Peyer's patch (tissue), 4 donors: ENCODE measurements around the gene CACNA1G. TPM values are rescaled to one million over a fixed set of nuclear protein-coding genes. Genes with fewer than 3 reads are reported as not detected.

Experiments
- DNase-seq, 3 donors: peaks; one replicate each; pipeline ENCODE4 v3.0.0-alpha.2; 2017 to 2019
- H3K27ac ChIP-seq, 4 donors: fragments of 200-600 bp; sonication (generic); one replicate each; pipeline ENCODE4 v1.5.1; 2016 to 2019
- H3K27me3 ChIP-seq, 2 donors: fragments of 200-600 bp; sonication (generic); one replicate each; pipeline ENCODE4 v1.5.1; 2019
- H3K36me3 ChIP-seq, 3 donors: fragments of 200-600 bp; sonication (generic); one replicate each; pipeline ENCODE4 v1.5.1; 2016 to 2019
- H3K4me1 ChIP-seq, 4 donors: fragments of 200-600 bp; sonication (generic); one replicate each; pipeline ENCODE4 v1.5.1; 2016 to 2019
- H3K4me3 ChIP-seq, 4 donors: fragments of 200-600 bp; sonication (generic); 1 replicate in 3 of 4; 2 replicates in 1 of 4; pipeline ENCODE4 v1.5.1; 2016 to 2019; ENCODE audit warnings: mild to moderate bottlenecking in 1 of 4
- H3K9me3 ChIP-seq, 4 donors: fragments of 200-600 bp; sonication (generic); one replicate each; pipeline ENCODE4 v1.5.1; 2016 to 2019; ENCODE audit warnings: mild to moderate bottlenecking in 1 of 4
- CTCF ChIP-seq, 6 experiments: fragments of 450-650 bp in 4 of 6; fragments of 200-600 bp in 2 of 6; sonication (generic) in 1 of 6; IDR thresholded peaks; one replicate each; pipeline ENCODE4 v1.5.1; 2017 to 2019; ENCODE audit warnings: antibody characterized with exemption in 6 of 6, mild to moderate bottlenecking in 3 of 6, moderate library complexity in 1 of 6
- POLR2A ChIP-seq, 2 donors: fragments of 450-650 bp; IDR thresholded peaks; one replicate each; pipeline ENCODE4 v1.5.1; 2017; ENCODE audit warnings: antibody characterized with exemption in 2 of 2, mild to moderate bottlenecking in 2 of 2, moderate library complexity in 2 of 2
- total RNA-seq, 4 donors: library from RNA; depleted of rRNA; stranded (reverse); fragments of >200 nt; gene quantifications; one replicate each; pipeline ENCODE4 v1.1.0, GENCODE V29; 2016

The CACNA1G gene
- total RNA-seq, 4 donors from 2014 or later = not detected

DNA sequence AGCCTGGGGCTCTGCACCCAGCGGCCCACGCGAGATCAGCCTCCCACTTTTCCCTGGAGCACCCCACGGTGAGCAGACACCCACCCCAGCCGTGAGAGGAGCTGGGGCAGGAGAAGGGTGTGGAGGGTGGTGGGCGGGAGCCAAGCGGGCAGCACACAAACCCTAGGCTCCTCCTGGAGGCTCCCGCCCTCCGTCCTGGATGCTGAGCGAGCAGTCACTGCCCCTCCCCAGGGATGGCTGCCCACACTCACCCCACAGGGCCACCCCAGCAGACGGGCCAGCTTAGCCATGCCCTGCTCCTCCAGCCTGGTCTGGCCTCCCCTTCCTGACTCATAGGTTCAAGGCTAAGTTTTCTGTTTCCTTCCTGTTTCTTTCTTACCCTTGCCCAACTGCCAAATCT, 58.4 kb downstream of the CACNA1G start:
- H3K27ac ChIP-seq = no peak overlapping the region
- H3K9me3 ChIP-seq = no peaks in the 10 kb centered on the region
- no peaks in the 10 kb centered on the region for H3K4me1 ChIP-seq
- no peaks in the 10 kb centered on the region for H3K36me3 ChIP-seq
- H3K27me3 ChIP-seq = no peaks in the 10 kb centered on the region
- no peak for DNase-seq
- H3K4me3 ChIP-seq = no peak overlapping the region
- TF ChIP-seq CTCF (IDR thresholded peaks at IDR 0.05) (no peak), POLR2A (IDR thresholded peaks at IDR 0.05) (no peak)

DNA sequence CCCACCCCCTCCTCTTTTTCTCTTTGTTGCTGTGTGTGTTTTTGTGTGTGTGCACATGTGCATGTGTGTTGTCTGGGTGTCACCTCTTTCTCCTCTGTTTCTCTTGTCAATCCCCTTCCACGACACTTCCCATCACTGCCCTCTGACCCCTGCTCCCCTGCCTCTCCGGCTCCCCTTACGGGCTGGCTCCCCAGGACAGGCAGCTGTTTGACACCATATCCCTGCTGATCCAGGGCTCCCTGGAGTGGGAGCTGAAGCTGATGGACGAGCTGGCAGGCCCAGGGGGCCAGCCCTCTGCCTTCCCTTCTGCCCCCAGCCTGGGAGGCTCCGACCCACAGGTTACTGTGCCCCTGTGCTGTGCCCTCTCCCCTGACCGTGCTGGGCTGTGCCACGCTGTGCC, 59.0 kb downstream of the CACNA1G start:
- no peak for DNase-seq
- no peak overlapping the region for H3K27ac ChIP-seq

DNA sequence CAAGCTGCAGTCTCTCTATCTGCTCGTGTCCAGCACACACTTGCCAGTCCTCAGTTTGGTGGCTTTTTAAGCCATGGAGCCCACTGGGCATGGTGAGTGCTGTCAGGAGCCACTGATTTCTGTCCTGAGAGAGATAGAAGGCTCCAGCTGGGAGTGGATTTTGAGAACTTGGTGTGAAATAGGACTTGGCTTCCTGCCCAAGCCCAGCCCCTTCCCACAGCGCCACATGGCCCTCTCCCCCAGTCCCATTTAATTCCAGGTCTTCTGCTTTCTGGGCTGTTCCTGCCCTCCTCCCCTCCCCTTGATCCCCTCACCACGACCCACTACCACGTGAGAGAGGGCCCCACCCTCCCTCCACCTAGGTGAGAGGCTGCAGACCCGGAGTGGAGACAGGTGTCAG, 59.7 kb downstream of the CACNA1G start:
- Histone ChIP-seq H3K4me1 (no peaks in the 10 kb centered on the region), H3K27me3 (no peaks in the 10 kb centered on the region), H3K36me3 (no peaks in the 10 kb centered on the region), H3K27ac (no peak overlapping the region), H3K4me3 (no peak overlapping the region), H3K9me3 (no peaks in the 10 kb centered on the region)
- TF ChIP-seq CTCF (IDR thresholded peaks at IDR 0.05) (no peak), POLR2A (IDR thresholded peaks at IDR 0.05) (no peak)
- DNase-seq = no peak

More for the DNA sequence above, 59.0 kb downstream of the CACNA1G start:
- TF ChIP-seq CTCF (IDR thresholded peaks at IDR 0.05) = no peak
- TF ChIP-seq POLR2A (IDR thresholded peaks at IDR 0.05) = no peak
- Histone ChIP-seq H3K4me3 (no peak overlapping the region), H3K27me3 (no peaks in the 10 kb centered on the region), H3K4me1 (no peaks in the 10 kb centered on the region), H3K9me3 (no peaks in the 10 kb centered on the region), H3K36me3 (no peaks in the 10 kb centered on the region)

- Histone ChIP-seq H3K4me3 (no peak overlapping the region), H3K36me3 (no peaks in the 10 kb centered on the region), H3K27ac (no peak overlapping the region), H3K4me1 (no peaks in the 10 kb centered on the region), H3K9me3 (no peaks in the 10 kb centered on the region), H3K27me3 (no peaks in the 10 kb centered on the region)
- TF ChIP-seq POLR2A (IDR thresholded peaks at IDR 0.05) = no peak
- TF ChIP-seq CTCF (IDR thresholded peaks at IDR 0.05) = no peak
- DNase-seq = no peak
These were observed 60.3 kb downstream of the CACNA1G start for GRCh38 chr17:50620858-50621257.

GRCh38 chr17:50621574-50622031, 61.1 kb downstream of the CACNA1G start:
- H3K27me3 ChIP-seq = no peaks in the 10 kb centered on the region
- H3K36me3 ChIP-seq = no peaks in the 10 kb centered on the region
- TF ChIP-seq POLR2A (IDR thresholded peaks at IDR 0.05) = no peak
- TF ChIP-seq CTCF (IDR thresholded peaks at IDR 0.05) = no peak
- H3K4me3 ChIP-seq = no peak overlapping the region
- DNase-seq = no peak
- no peaks in the 10 kb centered on the region for H3K9me3 ChIP-seq
- H3K4me1 ChIP-seq = no peaks in the 10 kb centered on the region
- H3K27ac ChIP-seq = no peak overlapping the region

DNA sequence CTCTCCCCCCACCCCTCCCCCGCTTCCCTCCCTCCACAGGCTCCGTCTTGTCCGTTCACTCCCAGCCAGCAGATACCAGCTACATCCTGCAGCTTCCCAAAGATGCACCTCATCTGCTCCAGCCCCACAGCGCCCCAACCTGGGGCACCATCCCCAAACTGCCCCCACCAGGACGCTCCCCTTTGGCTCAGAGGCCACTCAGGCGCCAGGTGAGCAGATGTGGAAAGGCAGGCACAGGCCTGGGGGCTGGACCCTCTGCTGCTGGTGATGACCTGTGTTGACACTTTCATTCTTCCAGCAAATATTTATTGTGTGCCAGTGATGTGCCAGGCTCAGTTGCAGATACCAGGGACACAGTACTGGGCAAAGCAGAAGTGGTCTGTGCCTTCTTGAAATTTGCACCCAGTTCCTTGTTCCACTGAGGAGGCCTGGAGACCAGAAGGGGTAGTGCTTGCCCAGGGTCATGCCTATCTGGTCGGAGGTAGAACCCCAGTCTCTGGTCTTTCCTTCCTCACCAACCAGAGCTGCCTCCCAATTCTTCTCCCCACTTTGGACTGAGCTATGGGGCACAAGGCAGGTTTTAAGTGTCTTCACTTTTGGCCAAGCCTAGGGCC, 63.9 kb downstream of the CACNA1G start:
- H3K36me3 ChIP-seq = no peaks in the 10 kb centered on the region
- no peak overlapping the region for H3K27ac ChIP-seq
- H3K4me3 ChIP-seq = no peak overlapping the region
- H3K27me3 ChIP-seq = no peaks in the 10 kb centered on the region
- DNase-seq = no peak
- no peaks in the 10 kb centered on the region for H3K9me3 ChIP-seq
- TF ChIP-seq CTCF (IDR thresholded peaks at IDR 0.05) = no peak
- peaks cover 0 to 13% (median 3%) of the 10 kb centered on the region in 4 donors for H3K4me1 ChIP-seq
